ENCODE measurements around the gene STK32A. TPM values are rescaled to one million over a fixed set of nuclear protein-coding genes. Genes with fewer than 3 reads are reported as not detected.

The STK32A gene
- total RNA-seq, 1 experiment from 2014 or later: 1.2 TPM

GRCh38 chr5:147387109-147387508 is 152.3 kb downstream of the STK32A start:
- H3K79me2 ChIP-seq (ENCODE audit: insufficient read depth, low read length): no peaks in the 10 kb centered on the region
- H3K9me3 ChIP-seq (ENCODE audit: control insufficient read depth in 1 of 2, insufficient read depth in 1 of 2, low read depth in 1 of 2, low read length in 2 of 2): no peaks in the 10 kb centered on the region
- ChIA-PET RAD21 (ENCODE audit: low non-redundant PET in 1 of 2, low total read pairs in 2 of 2, uncharacterized antibody in 2 of 2, unreplicated experiment in 2 of 2) (no interaction called here), CTCF (no interaction called here), POLR2A (no interaction called here)
- no TSS peak for BruUV-seq (replicated peaks)
- no peaks in the 10 kb centered on the region for H4K20me1 ChIP-seq (ENCODE audit: insufficient read depth)
- no peak overlapping the region for H3K4me2 ChIP-seq (ENCODE audit: low read length)
- intact Hi-C loops (cut with micrococcal nuclease): no loop called here
- no peak for ATAC-seq
- no peaks in the 10 kb centered on the region for H3K27me3 ChIP-seq (ENCODE audit: insufficient read depth, low read length)
- no peak overlapping the region for H2AFZ ChIP-seq (ENCODE audit: low read depth, low read length, poor library complexity, severe bottlenecking)
- TF ChIP-seq, protein P1, sequence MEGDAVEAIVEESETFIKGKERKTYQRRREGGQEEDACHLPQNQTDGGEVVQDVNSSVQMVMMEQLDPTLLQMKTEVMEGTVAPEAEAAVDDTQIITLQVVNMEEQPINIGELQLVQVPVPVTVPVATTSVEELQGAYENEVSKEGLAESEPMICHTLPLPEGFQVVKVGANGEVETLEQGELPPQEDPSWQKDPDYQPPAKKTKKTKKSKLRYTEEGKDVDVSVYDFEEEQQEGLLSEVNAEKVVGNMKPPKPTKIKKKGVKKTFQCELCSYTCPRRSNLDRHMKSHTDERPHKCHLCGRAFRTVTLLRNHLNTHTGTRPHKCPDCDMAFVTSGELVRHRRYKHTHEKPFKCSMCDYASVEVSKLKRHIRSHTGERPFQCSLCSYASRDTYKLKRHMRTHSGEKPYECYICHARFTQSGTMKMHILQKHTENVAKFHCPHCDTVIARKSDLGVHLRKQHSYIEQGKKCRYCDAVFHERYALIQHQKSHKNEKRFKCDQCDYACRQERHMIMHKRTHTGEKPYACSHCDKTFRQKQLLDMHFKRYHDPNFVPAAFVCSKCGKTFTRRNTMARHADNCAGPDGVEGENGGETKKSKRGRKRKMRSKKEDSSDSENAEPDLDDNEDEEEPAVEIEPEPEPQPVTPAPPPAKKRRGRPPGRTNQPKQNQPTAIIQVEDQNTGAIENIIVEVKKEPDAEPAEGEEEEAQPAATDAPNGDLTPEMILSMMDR (IDR thresholded peaks at IDR 0.05 in 2 of 3, conservative IDR thresholded peaks at IDR 0.05 in 1 of 3; ENCODE audit: borderline replicate concordance in 1 of 3, insufficient read depth in 1 of 3, low read depth in 2 of 3, low read length in 2 of 3): no peak
- TF ChIP-seq POLR2A (IDR thresholded peaks at IDR 0.05; ENCODE audit: borderline replicate concordance, extremely low read depth, insufficient read depth, insufficient read length): no peak
- TF ChIP-seq SIN3A (IDR thresholded peaks at IDR 0.05; ENCODE audit: low read depth): no peak
- TF ChIP-seq, protein P2, sequence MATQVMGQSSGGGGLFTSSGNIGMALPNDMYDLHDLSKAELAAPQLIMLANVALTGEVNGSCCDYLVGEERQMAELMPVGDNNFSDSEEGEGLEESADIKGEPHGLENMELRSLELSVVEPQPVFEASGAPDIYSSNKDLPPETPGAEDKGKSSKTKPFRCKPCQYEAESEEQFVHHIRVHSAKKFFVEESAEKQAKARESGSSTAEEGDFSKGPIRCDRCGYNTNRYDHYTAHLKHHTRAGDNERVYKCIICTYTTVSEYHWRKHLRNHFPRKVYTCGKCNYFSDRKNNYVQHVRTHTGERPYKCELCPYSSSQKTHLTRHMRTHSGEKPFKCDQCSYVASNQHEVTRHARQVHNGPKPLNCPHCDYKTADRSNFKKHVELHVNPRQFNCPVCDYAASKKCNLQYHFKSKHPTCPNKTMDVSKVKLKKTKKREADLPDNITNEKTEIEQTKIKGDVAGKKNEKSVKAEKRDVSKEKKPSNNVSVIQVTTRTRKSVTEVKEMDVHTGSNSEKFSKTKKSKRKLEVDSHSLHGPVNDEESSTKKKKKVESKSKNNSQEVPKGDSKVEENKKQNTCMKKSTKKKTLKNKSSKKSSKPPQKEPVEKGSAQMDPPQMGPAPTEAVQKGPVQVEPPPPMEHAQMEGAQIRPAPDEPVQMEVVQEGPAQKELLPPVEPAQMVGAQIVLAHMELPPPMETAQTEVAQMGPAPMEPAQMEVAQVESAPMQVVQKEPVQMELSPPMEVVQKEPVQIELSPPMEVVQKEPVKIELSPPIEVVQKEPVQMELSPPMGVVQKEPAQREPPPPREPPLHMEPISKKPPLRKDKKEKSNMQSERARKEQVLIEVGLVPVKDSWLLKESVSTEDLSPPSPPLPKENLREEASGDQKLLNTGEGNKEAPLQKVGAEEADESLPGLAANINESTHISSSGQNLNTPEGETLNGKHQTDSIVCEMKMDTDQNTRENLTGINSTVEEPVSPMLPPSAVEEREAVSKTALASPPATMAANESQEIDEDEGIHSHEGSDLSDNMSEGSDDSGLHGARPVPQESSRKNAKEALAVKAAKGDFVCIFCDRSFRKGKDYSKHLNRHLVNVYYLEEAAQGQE (IDR thresholded peaks at IDR 0.05; ENCODE audit: low read depth): no peak
- no peak for TF ChIP-seq ZBTB33 (IDR thresholded peaks at IDR 0.05; ENCODE audit: extremely low read depth, insufficient replicate concordance, low read length)
- no peak for TF ChIP-seq MAX (IDR thresholded peaks at IDR 0.05)
- no peak for TF ChIP-seq EZH2phosphoT487 (IDR thresholded peaks at IDR 0.05; ENCODE audit: borderline replicate concordance)
- no peak for TF ChIP-seq YY1 (IDR thresholded peaks at IDR 0.05; ENCODE audit: extremely low read depth, insufficient replicate concordance, low read depth, low read length)
- no peak for TF ChIP-seq EZH2 (IDR thresholded peaks at IDR 0.05)
- no peak for TF ChIP-seq ZNF274 (IDR thresholded peaks at IDR 0.05; ENCODE audit: low read depth, low read length)
- TF ChIP-seq JUND (IDR thresholded peaks at IDR 0.05): no peak
- TF ChIP-seq RAD21 (IDR thresholded peaks at IDR 0.05; ENCODE audit: low read depth): no peak
- no peak for TF ChIP-seq EGR1 (IDR thresholded peaks at IDR 0.05; ENCODE audit: low read depth)
- H3K4me1 ChIP-seq (ENCODE audit: control insufficient read depth in 1 of 2, insufficient read depth in 2 of 2, low read length in 2 of 2): peaks cover 0 to 10% of the 10 kb centered on the region in 2 experiments; a peak in 3 of 4 replicates
- no peak overlapping the region for H3K9ac ChIP-seq (ENCODE audit: low read length)
- H3K36me3 ChIP-seq (ENCODE audit: control insufficient read depth in 1 of 2, insufficient read depth in 2 of 2, low read length in 2 of 2): no peaks in the 10 kb centered on the region
- no peak for DNase-seq (ENCODE audit: low read depth, low spot score)
- no peaks in the 10 kb centered on the region for H3K9me2 ChIP-seq (ENCODE audit: insufficient read depth)
- no peak overlapping the region for H3K4me3 ChIP-seq (replicated peaks in 1 of 2; ENCODE audit: low read depth in 1 of 2, low read length in 2 of 2)
- H3K27ac ChIP-seq (ENCODE audit: low read depth, low read length): no peak overlapping the region
